Endothelial cell of umbilical vein (primary cell): ENCODE measurements around the gene NR1D2. TPM values are rescaled to one million over a fixed set of nuclear protein-coding genes. Genes with fewer than 3 reads are reported as not detected.

Experiments used
- BruUV-seq: library from RNA; stranded (reverse); fragments of 400-500 nt; replicated peaks from 2 replicates; lab custom pipeline; 2021; lab: Mats Ljungman, UMichigan
- CTCF ChIA-PET: fragments of 300-600, 350-600 bp; sonication (Branson Sonifier 250); formaldehyde crosslinking; loops from one replicate; lab custom pipeline; 2021; ENCODE audit warnings: antibody characterized with exemption, inconsistent platforms; lab: Charles Lee
- POLR2A ChIA-PET: fragments of 300-600, 350-600 bp; sonication (Branson Sonifier 250); formaldehyde crosslinking; loops from one replicate; lab custom pipeline; 2021; ENCODE audit warnings: antibody characterized with exemption, inconsistent platforms; lab: Charles Lee
- DNase-seq: peaks from one replicate; pipeline ENCODE4 v3.0.0-alpha.2; 2011; ENCODE audit warnings: low read depth, low spot score
- FAIRE-seq: peaks from 2 replicates; lab custom pipeline; 2011; peaks lifted over from hg19 to GRCh38; lab: Jason Lieb, UNC
- H2AFZ ChIP-seq: 2 replicates; pipeline ENCODE4 v1.6.0; 2012; ENCODE audit warnings: low read depth, low read length, control low read depth, inconsistent platforms
- H3K27ac ChIP-seq: 2 replicates; pipeline ENCODE4 v1.5.1; 2011; ENCODE audit warnings: low read depth, mild to moderate bottlenecking, control low read depth, low read length, moderate library complexity; ENCODE audit not compliant: insufficient read depth
- H3K27me3 ChIP-seq, 2 experiments: 2 replicates each; pipeline versions ENCODE4 v1.6.0 to v1.6.1; 2011; ENCODE audit warnings: low read length in 2 of 2, mixed read lengths in 1 of 2; ENCODE audit not compliant: control insufficient read depth in 2 of 2, insufficient read depth in 2 of 2
- H3K36me3 ChIP-seq, 2 experiments: 2 replicates in 1 of 2; 3 replicates in 1 of 2; pipeline ENCODE4 v1.5.1; 2011; ENCODE audit warnings: low read length in 2 of 2, mild to moderate bottlenecking in 1 of 2, moderate library complexity in 1 of 2; ENCODE audit not compliant: control insufficient read depth in 2 of 2, insufficient read depth in 2 of 2; ENCODE audit errors: extremely low read depth in 1 of 2
- H3K4me1 ChIP-seq: 3 replicates; pipeline ENCODE4 v1.5.1; 2011; ENCODE audit warnings: mild to moderate bottlenecking, low read length; ENCODE audit not compliant: control insufficient read depth, insufficient read depth; ENCODE audit errors: extremely low read depth
- H3K4me2 ChIP-seq: 2 replicates; pipeline ENCODE4 v1.6.1; 2011; ENCODE audit warnings: low read length, control low read depth, mixed read lengths; ENCODE audit not compliant: insufficient read depth
- H3K4me3 ChIP-seq, 3 experiments: fragments of 200-600 bp in 1 of 3; sonication (generic), shearing (Covaris generic) in 1 of 3; replicated peaks in 1 of 3; 2 replicates each; pipeline ENCODE4 v1.5.1; 2011 to 2016; ENCODE audit warnings: control low read depth in 3 of 3, low read length in 3 of 3, mild to moderate bottlenecking in 2 of 3, inconsistent platforms in 1 of 3, low read depth in 1 of 3, moderate library complexity in 1 of 3; ENCODE audit not compliant: insufficient read depth in 1 of 3
- H3K79me2 ChIP-seq: 2 replicates; pipeline ENCODE4 v1.6.0; 2012; ENCODE audit warnings: low read length, inconsistent platforms; ENCODE audit not compliant: control insufficient read depth, insufficient read depth
- H3K9ac ChIP-seq: replicated peaks from 2 replicates; pipeline ENCODE3; 2011; ENCODE audit warnings: low read length, control low read depth; ENCODE audit not compliant: insufficient read depth; ENCODE audit errors: extremely low read depth
- H3K9me1 ChIP-seq: replicated peaks from 3 replicates; pipeline ENCODE4 v1.6.0; 2011; ENCODE audit warnings: mild to moderate bottlenecking, low read length; ENCODE audit not compliant: control insufficient read depth, insufficient read depth; ENCODE audit errors: extremely low read depth
- H3K9me3 ChIP-seq: replicated peaks from 2 replicates; pipeline ENCODE4 v1.5.1; 2012; ENCODE audit warnings: low read length, inconsistent platforms; ENCODE audit not compliant: control insufficient read depth, insufficient read depth
- H4K20me1 ChIP-seq: replicated peaks from 2 replicates; pipeline ENCODE3; 2011; ENCODE audit warnings: mild to moderate bottlenecking, low read length; ENCODE audit not compliant: control insufficient read depth, insufficient read depth; ENCODE audit errors: extremely low read depth
- EZH2 ChIP-seq: IDR thresholded peaks from 2 replicates; pipeline ENCODE4 v1.6.1; 2012; ENCODE audit warnings: borderline replicate concordance, low read depth, mild to moderate bottlenecking, moderate library complexity, low read length, inconsistent platforms; ENCODE audit not compliant: severe bottlenecking
- JUN ChIP-seq: IDR thresholded peaks from 2 replicates; pipeline ENCODE4 v1.6.1; 2011; ENCODE audit warnings: borderline replicate concordance, low read depth; ENCODE audit not compliant: insufficient read length, insufficient read depth
- POLR2A ChIP-seq: IDR thresholded peaks from 2 replicates; pipeline ENCODE4 v1.6.1; 2012; ENCODE audit warnings: low read depth, mild to moderate bottlenecking, control low read depth, low read length
- POLR2AphosphoS5 ChIP-seq: IDR thresholded peaks from 2 replicates; pipeline ENCODE4 v1.6.1; 2012; ENCODE audit warnings: low read depth, mild to moderate bottlenecking, control low read depth, low read length, moderate library complexity; ENCODE audit not compliant: insufficient read depth
- dilution Hi-C: fragments of 300-500 bp; cut with MboI; formaldehyde crosslinking; loops from one replicate; pipeline ENCODE4 v1.15.0; 2019; ENCODE audit warnings: low sequenced_read_pairs; ENCODE audit not compliant: extremely low pct_ligation_motif_present
- intact Hi-C: fragments of 100-400 bp; cut with micrococcal nuclease; formaldehyde crosslinking; loops from one replicate; pipeline ENCODE4 v1.10.0; 2022
- polyA plus RNA-seq, 4 experiments: library from polyadenylated mRNA; depleted of rRNA in 3 of 4; stranded (reverse) in 3 of 4; unstranded in 1 of 4; fragments of >200 nt; gene quantifications; 2 replicates each; pipeline versions ENCODE4 v1.2.1 to v1.2.3, GENCODE V29; 2011 to 2012; ENCODE audit warnings: missing spikeins in 1 of 4
- total RNA-seq: library from RNA; stranded (reverse); gene quantifications from 2 replicates; pipeline ENCODE4 v1.2.3, GENCODE V29; 2021
- TF ChIP-seq, protein P1 (sequence below), 2 donors: IDR thresholded peaks; 1 replicate in 1 of 2; 2 replicates in 1 of 2; pipeline ENCODE4 v1.5.1; 2011; ENCODE audit warnings: low read length in 2 of 2, mild to moderate bottlenecking in 2 of 2, moderate library complexity in 2 of 2, control low read depth in 1 of 2, inconsistent platforms in 1 of 2, low read depth in 1 of 2; ENCODE audit not compliant: insufficient read depth in 1 of 2; ENCODE audit errors: extremely low read depth in 1 of 2

NR1D2 gene
- total and polyA plus RNA-seq, 2 donors (not counting 3 experiments of a cell fraction or from before 2014, with no cell fraction given) = 4.3 to 14.6 TPM

DNA sequence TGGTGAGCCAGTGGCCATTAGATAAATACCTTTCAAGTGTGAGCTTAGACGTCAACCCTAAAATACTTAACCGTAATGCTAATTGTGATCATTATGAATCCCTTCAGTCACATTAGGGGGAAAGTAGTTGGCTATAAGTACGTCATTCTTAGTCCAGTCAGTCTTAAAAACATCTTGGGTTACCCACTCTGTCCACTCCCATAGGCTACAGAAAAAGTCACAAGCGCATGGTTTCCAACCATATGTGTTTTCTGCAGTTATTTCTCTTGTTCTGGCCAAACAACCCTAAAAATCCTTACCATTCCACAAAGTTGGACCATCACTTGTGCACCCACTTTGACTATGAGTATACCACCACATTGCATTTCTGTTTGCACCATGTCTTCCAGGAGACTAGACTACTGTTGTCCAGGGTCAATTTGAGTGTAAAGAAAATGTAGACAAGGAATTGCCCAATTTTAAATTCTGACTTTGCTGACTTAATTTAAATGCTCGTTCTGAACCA lies 24.9 kb upstream of the NR1D2 start:
- Histone ChIP-seq H3K4me3 (no peak overlapping the region), H3K27ac (no peak overlapping the region), H3K4me2 (no peak overlapping the region), H3K9ac (no peak overlapping the region), H3K36me3 (peaks cover 9 to 11% of the 10 kb centered on the region in 2 experiments), H4K20me1 (peaks cover 7% of the 10 kb centered on the region), H3K4me1 (peaks cover 17% of the 10 kb centered on the region), H2AFZ (no peak overlapping the region), H3K79me2 (peaks cover 23% of the 10 kb centered on the region), H3K27me3 (no peaks in the 10 kb centered on the region), H3K9me3 (no peaks in the 10 kb centered on the region), H3K9me1 (no peaks in the 10 kb centered on the region)
- CTCF ChIA-PET = interaction anchor here (1.4 kb wide), 1 partner anchor 32 kb away, joined by 3 read pairs; no protein-coding TSS in a partner anchor
- TF ChIP-seq POLR2AphosphoS5 (no peak), EZH2 (no peak)
- TF ChIP-seq, protein P1, sequence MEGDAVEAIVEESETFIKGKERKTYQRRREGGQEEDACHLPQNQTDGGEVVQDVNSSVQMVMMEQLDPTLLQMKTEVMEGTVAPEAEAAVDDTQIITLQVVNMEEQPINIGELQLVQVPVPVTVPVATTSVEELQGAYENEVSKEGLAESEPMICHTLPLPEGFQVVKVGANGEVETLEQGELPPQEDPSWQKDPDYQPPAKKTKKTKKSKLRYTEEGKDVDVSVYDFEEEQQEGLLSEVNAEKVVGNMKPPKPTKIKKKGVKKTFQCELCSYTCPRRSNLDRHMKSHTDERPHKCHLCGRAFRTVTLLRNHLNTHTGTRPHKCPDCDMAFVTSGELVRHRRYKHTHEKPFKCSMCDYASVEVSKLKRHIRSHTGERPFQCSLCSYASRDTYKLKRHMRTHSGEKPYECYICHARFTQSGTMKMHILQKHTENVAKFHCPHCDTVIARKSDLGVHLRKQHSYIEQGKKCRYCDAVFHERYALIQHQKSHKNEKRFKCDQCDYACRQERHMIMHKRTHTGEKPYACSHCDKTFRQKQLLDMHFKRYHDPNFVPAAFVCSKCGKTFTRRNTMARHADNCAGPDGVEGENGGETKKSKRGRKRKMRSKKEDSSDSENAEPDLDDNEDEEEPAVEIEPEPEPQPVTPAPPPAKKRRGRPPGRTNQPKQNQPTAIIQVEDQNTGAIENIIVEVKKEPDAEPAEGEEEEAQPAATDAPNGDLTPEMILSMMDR (IDR thresholded peaks at IDR 0.05; ENCODE audit: extremely low read depth in 1 of 2, insufficient read depth in 1 of 2, low read depth in 1 of 2, low read length in 2 of 2) = no peak
- BruUV-seq = no TSS peak
- intact Hi-C loops = no loop called here
- no peak for DNase-seq
- POLR2A ChIA-PET = interaction anchor here (0.7 kb wide), 1 partner anchor 10 kb away, joined by 3 read pairs; no protein-coding TSS in a partner anchor
- FAIRE-seq = no peak
- dilution Hi-C loops = no loop called here

DNA sequence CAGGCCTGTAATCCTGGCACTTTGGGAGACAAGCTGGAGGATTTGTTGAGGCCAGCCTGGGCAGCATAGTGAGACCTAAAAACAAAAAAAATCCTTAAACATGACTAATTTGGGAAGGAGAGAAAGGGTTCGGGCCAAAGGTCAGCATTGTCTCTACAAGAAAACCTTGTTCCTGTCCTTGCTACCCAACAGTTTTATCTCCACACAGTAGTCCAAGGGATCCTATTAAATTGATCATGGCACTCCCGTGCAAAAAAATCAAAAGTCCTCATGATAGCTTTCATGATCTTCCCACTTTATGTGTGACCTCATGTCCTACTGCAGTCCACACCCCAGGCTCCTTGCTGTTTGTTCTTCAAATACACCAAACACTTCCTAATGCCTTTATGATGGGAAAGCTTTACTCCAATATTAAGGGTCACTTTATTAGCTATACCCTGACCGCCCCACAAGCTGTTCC lies 24.0 kb upstream of the NR1D2 start:
- no peaks in the 10 kb centered on the region for H3K9me1 ChIP-seq
- H3K9me3 ChIP-seq = no peaks in the 10 kb centered on the region
- CTCF ChIA-PET = interaction anchor here (0.9 to 1.4 kb wide), 2 partner anchors 33 to 1357 kb away, joined by 3 read pairs; no protein-coding TSS in a partner anchor
- H3K27ac ChIP-seq = no peak overlapping the region
- peaks cover 23% of the 10 kb centered on the region for H3K79me2 ChIP-seq
- H3K9ac ChIP-seq = no peak overlapping the region
- BruUV-seq = no TSS peak
- POLR2A ChIA-PET = interaction anchor here (0.6 to 1.9 kb wide), 6 partner anchors 9 to 984 kb away, joined by 3 to 9 read pairs (median 4); no protein-coding TSS in a partner anchor
- intact Hi-C loops = no loop called here
- no peak for FAIRE-seq
- dilution Hi-C loops = no loop called here
- H4K20me1 ChIP-seq = peaks cover 7% of the 10 kb centered on the region
- no peak overlapping the region for H2AFZ ChIP-seq
- H3K4me1 ChIP-seq = peaks cover 12% of the 10 kb centered on the region
- no peaks in the 10 kb centered on the region for H3K27me3 ChIP-seq
- no peak overlapping the region for H3K4me3 ChIP-seq
- no peak overlapping the region for H3K4me2 ChIP-seq
- TF ChIP-seq POLR2A (peak; percentile 67), JUN (no peak), POLR2AphosphoS5 (peak; percentile 76)
- H3K36me3 ChIP-seq = peaks cover 9 to 11% of the 10 kb centered on the region in 2 experiments
- no peak for DNase-seq
